UCSD-AML1 (cell line): ENCODE measurements around the gene BMP6.

Experiments
- DNase-seq: peaks from one replicate; lab custom pipeline; 2025; ENCODE audit not compliant: unreplicated experiment; lab: John Stamatoyannopoulos, UW

The BMP6 gene

GRCh38 chr6:7719364-7719850, 6.5 kb upstream of the BMP6 start:
- DNase-seq = no peak

GRCh38 chr6:7720346-7720745, 5.6 kb upstream of the BMP6 start:
- DNase-seq = no peak

DNA sequence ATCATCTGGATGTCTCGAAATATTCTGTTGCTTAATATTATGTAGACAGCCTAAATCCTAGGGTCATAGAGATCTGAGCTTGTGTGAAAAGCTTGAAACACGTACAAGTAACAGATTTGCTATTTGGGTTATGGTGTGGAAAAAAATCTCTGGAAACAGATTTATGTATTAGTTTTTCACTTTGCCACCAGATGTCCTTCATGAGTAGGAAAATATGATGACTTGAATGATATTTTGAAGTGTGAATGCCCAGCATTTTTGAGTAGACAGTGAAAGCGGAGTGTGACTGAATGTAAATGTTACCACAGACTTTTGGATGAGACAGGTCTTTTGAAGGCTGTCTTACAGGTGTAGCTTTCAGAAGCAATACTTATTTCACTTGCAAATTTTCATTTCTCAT, 4.2 kb upstream of the BMP6 start:
- no peak for DNase-seq

DNA sequence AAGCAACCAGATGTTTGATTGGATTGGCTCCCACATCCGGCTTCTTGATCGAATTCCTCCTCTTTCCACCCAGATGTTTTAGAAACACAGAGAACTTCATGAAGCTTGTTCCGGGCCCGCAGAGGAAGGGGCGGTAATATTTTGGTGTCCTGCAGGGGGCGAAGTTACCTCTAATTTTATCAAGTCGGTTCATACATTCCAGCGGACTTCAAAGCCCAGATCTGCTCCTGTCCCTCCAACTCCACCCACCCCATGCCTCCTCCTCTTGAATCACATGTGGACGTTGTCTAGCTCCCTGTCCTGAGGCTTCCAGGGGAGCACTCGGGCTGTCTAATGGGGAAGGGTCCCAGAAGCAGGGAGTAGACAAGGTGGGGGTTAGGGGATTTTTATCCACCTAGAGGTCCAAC, 2.9 kb upstream of the BMP6 start:
- DNase-seq = peak; percentile 80

- no peak for DNase-seq
These were observed 2.3 kb upstream of the BMP6 start for GRCh38 chr6:7723554-7723953.

GRCh38 chr6:7725412-7725811, 487 bp upstream of the BMP6 start:
- no peak for DNase-seq

DNA sequence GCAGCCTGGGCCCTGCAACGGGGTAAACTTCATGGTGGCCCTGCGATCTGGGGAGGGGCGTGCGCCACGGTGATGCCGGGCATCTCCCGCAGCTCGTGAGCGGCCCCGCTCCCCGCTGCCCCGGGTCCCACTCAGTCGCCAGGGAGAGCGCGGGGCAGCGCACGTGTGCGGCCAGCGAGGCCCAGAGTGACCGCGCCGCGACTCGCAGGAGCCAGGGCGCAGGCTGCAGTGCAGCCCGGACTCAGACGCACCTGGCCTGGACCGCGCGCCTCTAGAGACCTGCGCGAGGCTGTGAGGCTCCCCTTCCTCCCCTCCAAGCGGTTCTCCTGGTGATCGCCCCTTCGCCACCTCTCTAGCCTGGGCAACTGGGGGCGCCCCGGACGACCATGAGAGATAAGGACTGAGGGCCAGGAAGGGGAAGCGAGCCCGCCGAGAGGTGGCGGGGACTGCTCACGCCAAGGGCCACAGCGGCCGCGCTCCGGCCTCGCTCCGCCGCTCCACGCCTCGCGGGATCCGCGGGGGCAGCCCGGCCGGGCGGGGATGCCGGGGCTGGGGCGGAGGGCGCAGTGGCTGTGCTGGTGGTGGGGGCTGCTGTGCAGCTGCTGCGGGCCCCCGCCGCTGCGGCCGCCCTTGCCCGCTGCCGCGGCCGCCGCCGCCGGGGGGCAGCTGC, 652 bp downstream of the BMP6 start:
- no peak for DNase-seq

GRCh38 chr6:7727086-7727945, 1.4 kb downstream of the BMP6 start:
- DNase-seq = no peak

DNA sequence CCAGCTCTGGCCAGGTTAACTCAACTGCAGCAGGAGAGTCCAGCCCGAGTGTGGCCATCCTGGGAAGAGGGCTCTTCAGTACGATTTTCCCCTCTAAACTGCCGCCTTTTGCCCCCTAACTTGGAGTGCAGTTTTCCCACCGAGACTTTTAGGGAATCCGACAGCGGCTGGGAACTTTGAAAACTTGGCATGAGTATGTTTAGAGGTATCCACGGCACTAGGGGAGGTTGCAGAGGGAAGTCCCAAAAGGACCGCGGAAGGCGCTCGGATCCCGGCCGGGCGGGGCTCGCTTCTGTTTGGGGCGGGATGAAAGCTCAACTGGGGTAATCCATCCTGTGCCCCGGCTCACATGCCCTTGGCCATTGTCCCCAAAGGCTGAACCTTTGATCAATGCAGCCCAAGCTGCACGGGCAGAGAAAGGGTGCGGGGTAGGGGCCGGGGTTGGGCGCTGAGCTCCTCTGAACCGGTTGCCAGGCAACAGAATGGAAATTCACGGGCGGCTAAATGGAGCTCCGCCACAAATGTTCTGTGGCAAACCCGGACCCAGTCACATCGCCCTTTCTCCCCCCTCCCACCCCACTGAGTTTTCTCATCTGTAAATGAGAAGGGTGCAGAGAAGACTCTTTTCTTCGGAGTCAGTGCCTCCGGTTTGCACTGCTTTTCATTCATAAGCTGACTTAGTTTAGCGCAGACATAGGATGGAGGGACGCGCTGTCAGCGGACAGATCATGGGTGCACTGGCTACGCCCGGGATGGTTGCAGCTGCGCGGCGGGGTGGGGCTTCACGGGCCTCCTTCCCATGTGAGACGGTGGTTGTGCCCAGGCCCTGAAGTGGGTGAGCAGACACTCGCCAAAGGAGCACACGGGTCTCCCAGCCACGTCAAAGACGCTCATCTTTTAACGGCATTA, 2.3 kb downstream of the BMP6 start:
- DNase-seq = no peak

DNA sequence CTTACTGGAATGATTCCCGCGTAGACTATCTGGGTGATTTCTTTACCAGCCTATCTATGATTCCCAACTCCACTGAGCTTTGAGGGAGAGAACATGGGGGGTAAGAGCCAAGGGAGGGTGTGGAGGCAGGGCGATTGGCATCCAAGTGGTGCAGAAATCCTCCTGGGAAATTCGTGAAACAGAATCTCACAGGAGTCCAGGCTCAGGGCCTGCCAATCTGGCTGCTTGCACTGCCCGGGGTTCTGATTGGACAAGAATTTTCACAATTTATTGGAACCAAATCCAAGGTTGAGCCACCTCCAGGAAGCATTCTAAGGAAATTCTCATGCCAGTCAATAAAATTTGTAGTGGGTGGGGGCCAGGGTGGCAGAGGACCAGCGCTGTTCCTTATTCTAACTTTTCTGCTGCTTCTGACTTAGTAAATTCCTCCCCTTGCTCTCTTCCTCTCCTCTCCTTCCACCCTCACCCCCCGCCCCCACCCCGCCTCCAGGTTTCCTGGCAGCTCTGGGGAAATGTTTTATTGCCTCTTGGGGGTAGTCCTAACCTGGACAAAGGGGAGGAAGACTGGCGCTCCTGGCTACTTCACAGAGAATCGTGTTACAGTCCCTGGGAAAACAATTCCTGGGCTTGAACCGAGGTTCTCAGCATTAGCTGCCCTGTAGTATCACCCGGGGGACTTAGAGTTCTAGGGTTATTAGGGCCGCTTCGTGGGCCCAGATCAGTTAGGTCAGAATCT, 3.1 kb downstream of the BMP6 start:
- no peak for DNase-seq

DNA sequence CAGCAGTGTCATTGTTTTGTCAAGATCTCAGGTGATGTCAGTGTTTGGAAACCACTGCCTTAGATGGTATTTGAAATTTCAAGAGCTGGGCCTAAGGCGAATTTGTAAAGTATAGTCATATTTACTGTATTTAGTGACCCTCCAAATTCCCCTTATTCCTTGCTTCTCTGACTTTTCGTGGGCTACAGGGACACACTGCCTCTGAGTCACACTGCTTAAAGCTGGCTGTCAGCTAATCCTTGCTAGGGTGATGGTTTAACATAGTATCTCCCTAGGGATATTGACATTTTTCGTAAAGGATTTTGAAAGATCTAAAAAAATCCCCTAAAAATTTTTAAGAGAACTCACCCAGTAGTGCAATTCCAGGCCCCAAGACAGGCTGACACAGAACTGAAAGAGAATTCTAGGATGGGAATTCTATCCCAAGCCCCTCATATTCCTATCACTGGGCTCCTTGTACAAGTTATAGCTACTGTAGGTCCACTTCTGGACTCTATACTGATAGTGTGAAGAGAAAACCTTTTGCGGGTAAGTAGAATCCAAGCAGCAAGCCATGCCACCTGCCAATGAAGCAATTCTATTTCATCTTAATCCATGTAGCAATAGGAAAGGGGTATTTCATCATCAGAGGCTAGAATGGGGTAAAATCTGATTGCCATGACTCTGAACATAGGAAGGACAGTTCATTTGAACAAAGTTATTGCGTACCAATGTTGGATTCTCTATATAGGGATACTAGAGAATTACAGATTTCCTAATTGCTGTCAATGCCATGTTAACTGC, 4.3 kb downstream of the BMP6 start:
- DNase-seq = no peak

DNA sequence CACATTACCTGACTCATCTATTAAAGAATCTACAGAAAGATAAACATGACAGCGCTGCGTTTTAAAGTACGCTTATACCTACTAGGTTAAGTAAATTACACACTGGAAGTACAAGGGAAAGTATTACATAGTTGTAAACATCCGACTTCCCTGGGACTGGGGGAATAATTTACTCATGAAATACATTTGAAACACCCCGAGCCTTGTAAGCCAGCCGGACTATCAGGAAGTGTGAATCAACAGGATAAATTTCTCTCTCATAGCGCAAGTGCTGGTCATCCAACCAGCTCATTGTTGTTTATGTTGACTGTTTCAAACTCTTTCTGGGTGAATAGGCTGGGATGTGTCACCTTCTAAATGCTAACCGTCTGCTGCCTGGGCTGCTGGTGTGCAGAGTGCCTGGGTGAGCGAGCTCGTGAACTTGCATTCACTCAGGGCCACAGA, 4.9 kb downstream of the BMP6 start:
- DNase-seq = no peak

DNA sequence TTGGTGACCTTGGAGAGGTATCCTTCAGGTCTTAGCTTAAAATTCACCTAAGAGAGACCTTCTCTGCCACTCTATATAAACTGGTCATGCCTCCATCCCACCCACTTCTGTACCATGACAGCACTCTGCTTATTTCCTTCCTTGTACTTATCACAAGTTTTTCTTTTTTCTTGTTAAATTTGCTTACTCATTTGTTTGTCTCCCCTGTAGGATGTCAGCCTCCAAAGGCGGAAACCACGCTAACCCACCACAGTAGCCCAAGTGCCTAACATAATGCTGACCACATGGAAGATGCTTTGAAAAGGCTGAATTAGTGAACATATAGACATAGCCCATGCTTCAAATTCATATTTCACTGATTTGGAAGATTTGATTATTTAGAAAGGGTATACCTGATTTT, 5.4 kb downstream of the BMP6 start:
- DNase-seq = peak; percentile 39

- DNase-seq = no peak
These were observed 6.3 kb downstream of the BMP6 start for GRCh38 chr6:7732228-7732627.

GRCh38 chr6:7734707-7735383, 8.9 kb downstream of the BMP6 start:
- no peak for DNase-seq

- no peak for DNase-seq
These were observed 11.2 kb downstream of the BMP6 start for GRCh38 chr6:7737106-7737505.

- no peak for DNase-seq
These were observed 12.0 kb downstream of the BMP6 start for GRCh38 chr6:7737867-7738266.

- DNase-seq = no peak
These were observed 16.4 kb downstream of the BMP6 start for GRCh38 chr6:7742223-7742785.

GRCh38 chr6:7745942-7746341, 20.0 kb downstream of the BMP6 start:
- no peak for DNase-seq
